Measurements from ENCODE around the gene TMEM185B.
"Not testable (repeated sequence)": the region's sequence is repeated elsewhere in the genome, so short reads cannot be mapped to it uniquely, and the experiment has no call there.

Gene TMEM185B

DNA sequence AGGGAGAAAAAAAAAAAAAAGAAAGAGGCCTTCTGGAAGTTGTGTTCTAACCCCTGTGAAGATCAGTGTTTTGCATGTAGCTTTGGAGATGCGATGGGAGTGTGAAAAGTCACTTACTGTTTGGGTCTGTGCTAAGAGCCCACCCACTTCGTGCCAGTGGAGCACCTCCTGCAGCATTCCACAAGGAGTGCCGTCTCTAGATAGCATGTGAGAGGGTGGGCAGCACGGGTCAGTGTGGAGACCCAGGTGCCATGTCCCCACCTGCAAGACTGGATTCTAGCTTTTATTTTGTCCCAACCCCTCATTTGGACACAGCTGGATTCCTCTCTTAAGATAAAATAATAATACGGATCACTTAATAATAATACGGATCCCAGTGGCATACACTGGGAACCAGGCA lies 12.5 kb upstream of the TMEM185B start:
- H3K4me3 ChIP-seq (ENCODE audit: low read depth, low read length), result no peak overlapping the region
- DNase-seq (ENCODE audit: low read depth), result no peak

DNA sequence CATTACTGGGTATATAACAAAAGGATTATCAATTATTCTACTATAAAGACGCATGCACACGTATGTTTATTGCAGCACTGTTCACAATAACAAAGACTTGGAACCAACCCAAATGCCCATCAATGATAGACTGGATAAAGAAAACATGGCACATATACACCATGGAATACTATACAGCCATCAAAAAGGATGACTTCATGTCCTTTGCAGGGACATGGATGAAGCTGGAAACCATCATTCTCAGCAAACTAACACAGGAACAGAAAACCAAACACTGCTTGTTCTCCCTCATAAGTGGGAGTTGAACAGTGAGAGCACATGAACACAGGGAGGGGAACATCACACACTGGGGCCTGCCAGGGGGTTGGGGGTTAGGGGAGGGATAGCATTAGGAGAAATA lies 12.0 kb upstream of the TMEM185B start:
- H3K4me3 ChIP-seq (ENCODE audit: low read depth, low read length); DNase-seq (ENCODE audit: low read depth): not testable (repeated sequence)

DNA sequence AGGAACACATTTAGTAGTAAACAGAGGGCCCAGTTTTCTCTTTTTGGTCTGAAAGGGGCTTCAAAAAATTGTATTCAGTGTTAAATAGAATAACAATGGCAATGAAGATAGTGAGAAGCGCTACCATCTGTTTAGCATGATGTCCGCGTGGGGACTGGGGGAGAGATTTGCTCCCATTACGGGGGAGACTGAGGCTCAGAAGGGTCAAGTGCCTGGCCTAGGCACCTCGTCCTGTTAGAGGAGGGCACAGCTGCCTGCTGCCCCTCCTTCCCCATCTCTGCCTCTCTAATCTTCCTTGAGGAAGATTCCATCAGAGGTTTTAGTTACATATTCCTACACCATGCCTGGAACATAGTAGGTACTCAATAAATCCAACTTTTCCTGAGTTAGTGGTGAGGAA lies 10.1 kb upstream of the TMEM185B start:
- no peak overlapping the region for H3K4me3 ChIP-seq (ENCODE audit: low read depth, low read length)
- DNase-seq (ENCODE audit: low read depth), result no peak

DNA sequence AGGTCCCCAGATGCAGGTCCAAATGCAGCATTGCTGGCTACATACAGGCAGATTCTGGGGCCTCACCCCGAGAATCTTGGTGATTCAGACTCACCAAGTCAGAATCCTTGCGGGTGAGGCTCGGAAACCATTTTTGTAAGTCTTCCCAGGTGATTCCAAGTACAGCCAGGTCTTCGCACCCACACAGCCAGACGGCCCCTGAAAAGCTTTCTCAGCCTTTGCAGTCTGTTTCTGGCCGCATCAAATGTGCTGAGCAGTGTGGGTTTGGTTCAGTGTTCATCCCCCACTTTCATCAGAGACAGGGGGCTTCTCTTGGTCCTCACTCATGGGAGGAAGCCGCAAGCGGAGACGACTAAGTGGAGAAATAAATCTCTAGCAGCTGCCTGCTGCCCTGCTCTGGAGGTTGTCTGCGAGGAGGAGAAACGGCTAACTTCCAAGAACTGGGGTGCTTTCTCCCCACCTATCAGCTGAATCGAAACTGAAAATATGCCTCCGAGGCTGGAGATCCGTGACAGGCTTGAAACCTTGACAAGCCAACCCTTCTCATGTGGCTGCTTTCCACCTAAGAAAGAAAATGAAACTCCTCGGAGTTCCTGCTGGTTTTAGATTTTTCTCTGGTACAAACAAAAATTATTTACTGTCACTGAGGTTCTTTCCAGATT lies 8.9 kb upstream of the TMEM185B start:
- no peak for DNase-seq (ENCODE audit: low read depth)
- peak overlapping the region; percentile 36 for H3K4me3 ChIP-seq (ENCODE audit: low read depth, low read length)

DNA sequence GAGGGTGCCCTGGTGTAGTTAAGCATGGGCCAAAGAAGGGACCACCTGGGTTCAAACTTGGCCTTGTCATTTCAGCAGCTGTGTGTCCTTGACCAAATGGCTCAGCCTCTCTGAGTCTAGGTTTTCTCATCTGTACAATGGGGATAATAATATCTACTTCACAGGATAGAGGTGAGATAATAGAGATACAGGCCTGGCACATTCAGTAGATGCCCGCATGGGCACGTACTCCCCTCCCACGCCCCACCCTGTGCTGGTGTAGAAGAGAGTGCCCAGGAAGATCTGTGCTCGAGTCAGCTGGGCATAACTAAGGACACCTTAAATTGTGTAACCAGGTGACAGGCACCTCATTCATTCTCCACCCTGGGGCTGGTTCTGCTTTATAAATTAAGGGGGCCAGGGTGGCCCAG lies 8.4 kb upstream of the TMEM185B start:
- H3K4me3 ChIP-seq (ENCODE audit: low read depth, low read length), result no peak overlapping the region
- no peak for DNase-seq (ENCODE audit: low read depth)

DNA sequence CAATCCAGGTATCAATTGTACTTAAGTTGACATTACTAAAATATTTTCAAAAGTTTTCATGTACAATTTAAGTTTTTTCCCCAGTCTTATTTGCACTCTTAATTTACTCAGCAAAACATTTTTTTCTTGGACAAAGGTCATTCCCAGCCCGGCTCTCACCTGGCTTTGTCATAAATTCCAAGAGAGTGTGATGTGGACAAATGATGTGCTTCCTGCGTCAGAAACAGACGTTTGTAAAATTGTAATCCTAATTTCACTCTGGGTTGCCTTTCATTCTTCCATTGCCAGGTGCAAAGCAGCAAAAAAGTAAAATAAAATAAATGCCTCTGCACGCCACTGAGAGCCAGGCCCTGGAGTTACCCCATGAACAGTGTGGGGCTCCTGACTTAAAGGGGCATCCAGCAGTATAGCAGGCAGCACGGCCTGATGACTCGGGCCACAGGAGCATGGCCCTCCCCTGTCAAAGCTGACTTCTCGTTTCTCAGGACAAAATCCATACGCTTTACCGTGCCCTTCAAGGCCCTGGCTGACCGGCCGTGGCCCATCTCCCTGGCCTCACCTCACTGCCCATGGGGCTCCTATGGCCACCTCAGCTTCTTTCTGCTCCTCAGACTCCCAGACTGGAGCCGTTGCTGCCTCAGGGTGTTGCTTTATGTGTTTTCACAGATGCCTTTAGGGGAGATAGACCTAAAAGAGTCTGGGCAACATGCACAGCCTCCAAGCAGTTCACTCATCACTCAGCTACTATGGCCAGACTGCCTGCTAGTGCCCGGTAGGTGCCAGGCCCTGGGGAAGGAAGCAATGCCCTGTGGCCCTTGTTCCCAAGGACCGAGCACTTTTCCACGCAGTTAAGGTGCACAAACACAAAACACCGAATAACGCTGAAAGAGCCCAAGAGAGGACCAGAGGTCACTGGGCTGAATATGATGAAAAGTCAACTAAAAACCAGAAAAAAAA lies 7.6 kb upstream of the TMEM185B start:
- DNase-seq (ENCODE audit: low read depth), result no peak
- H3K4me3 ChIP-seq (ENCODE audit: low read depth, low read length), result no peak overlapping the region

DNA sequence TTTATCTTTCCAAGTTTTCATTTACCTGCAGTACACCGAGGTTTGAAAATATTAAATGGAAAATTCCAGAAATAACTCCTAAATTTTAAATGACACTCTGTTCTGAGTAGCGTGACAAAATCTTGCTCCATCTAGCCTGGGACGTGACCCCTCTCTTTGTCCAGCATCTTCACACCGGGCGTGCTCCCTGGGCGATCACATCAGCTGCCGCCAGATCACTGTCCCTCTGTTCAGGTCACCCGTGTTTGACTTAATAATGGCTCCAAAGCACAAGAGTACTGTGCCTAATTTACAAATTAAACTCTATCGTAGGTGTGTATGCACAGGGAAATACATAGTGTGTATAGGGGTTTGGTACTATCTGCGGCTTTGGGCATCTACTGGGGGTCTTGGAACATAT lies 6.1 kb upstream of the TMEM185B start:
- no peak for DNase-seq (ENCODE audit: low read depth)
- no peak overlapping the region for H3K4me3 ChIP-seq (ENCODE audit: low read depth, low read length)

GRCh38 chr2:120228503-120228902 lies 5.3 kb upstream of the TMEM185B start:
- no peak overlapping the region for H3K4me3 ChIP-seq (ENCODE audit: low read depth, low read length)
- no peak for DNase-seq (ENCODE audit: low read depth)

GRCh38 chr2:120227111-120227991 lies 4.2 kb upstream of the TMEM185B start:
- DNase-seq (ENCODE audit: low read depth), result no peak

GRCh38 chr2:120226316-120226715 lies 3.1 kb upstream of the TMEM185B start:
- DNase-seq (ENCODE audit: low read depth), result no peak
- no peak overlapping the region for H3K4me3 ChIP-seq (ENCODE audit: low read depth, low read length)

More at GRCh38 chr2:120227111-120227991, 4.2 kb upstream of the TMEM185B start:
- no peak overlapping the region for H3K4me3 ChIP-seq (ENCODE audit: low read depth, low read length)

GRCh38 chr2:120225549-120226065 lies 2.4 kb upstream of the TMEM185B start:
- no peak overlapping the region for H3K4me3 ChIP-seq (ENCODE audit: low read depth, low read length)
- DNase-seq (ENCODE audit: low read depth), result no peak

DNA sequence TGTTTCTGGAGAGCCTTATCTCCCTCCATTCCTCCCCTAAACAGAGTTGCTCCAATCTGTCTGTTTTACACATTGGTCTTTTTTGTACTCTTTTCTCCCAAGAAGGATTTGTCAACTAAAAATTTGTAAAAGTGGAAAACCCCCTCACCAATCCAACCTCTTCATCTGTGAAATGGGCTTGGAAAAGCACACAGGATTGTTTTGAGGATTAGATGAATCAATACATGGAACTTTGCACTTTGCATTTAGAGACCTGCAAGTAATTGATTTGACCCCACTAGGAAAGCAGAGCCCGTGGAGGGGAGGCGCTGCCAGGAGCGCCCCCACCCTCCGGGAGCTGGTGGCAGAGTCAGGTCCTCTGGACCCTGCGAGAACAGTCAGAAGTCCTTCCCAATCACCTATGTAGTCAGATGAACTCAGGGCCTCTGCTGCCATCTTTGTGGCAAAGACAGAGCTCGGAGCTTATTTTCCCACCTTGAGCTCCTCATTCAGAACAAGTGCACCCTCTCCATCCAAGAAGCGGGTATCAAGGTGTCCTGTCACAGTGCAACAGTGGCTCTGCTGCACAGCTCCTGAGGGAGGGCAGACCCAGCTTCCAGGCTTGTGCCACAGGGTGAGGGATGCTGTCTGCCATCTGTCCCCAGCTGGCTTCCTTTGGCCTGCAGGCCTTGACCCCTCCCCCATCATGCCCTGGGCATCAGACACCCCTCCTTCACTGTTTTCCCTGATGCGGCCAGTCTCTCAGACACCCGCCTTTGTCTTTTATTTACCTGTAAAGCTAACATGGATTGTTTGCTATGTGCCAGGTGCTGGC lies 1.7 kb upstream of the TMEM185B start:
- H3K4me3 ChIP-seq (ENCODE audit: low read depth, low read length), result no peak overlapping the region
- DNase-seq (ENCODE audit: low read depth), result no peak

GRCh38 chr2:120224256-120224655 lies 1.1 kb upstream of the TMEM185B start:
- no peak for DNase-seq (ENCODE audit: low read depth)
- H3K4me3 ChIP-seq (ENCODE audit: low read depth, low read length), result no peak overlapping the region

DNA sequence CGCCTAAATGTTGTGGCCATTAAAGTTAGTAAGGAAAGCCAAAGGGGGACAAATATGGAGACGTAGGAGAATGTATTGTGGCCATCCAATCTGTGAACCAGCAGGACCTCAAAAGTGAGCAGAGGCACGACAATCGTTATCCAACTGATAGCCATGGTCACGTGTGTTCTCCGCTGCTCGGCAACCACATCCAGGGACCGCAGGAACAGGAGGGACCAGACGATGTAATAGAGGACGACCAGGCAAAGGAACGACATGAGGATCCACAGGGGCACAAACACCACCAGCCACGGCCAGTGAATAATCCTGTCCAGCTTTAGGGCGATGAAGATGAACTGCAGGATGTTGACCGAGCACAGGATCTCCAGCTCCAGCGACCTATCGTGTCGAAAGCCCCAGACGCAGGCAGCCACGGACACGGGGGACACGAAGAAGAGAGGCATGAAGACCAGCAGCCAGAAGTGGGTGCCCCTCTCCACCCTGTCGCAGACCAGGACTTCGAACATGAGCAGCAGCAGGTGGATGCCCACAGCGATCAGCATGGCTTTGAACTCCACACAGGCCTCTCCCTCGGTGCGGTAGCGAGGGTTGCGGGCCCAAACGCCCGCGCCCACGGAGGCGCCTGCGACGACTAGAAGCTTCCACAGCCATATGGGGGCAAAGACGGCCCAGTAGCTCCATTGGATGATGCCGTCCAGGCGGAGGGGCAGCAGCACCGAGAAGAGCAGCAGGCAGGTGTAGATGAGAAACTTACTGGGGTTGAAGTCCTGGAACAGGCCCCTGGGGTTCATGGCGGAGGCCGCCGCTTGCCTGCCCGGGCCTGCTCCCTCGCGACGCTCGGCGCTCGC lies 790 bp downstream of the TMEM185B start:
- DNase-seq (ENCODE audit: low read depth), result no peak

GRCh38 chr2:120221616-120222015 lies 1.6 kb downstream of the TMEM185B start:
- no peak for DNase-seq (ENCODE audit: low read depth)
- no peak overlapping the region for H3K4me3 ChIP-seq (ENCODE audit: low read depth, low read length)

More for the DNA sequence above, 790 bp downstream of the TMEM185B start:
- H3K4me3 ChIP-seq (ENCODE audit: low read depth, low read length), result peak overlapping the region; percentile 64

GRCh38 chr2:120220756-120221155 lies 2.4 kb downstream of the TMEM185B start:
- H3K4me3 ChIP-seq (ENCODE audit: low read depth, low read length), result no peak overlapping the region
- no peak for DNase-seq (ENCODE audit: low read depth)

DNA sequence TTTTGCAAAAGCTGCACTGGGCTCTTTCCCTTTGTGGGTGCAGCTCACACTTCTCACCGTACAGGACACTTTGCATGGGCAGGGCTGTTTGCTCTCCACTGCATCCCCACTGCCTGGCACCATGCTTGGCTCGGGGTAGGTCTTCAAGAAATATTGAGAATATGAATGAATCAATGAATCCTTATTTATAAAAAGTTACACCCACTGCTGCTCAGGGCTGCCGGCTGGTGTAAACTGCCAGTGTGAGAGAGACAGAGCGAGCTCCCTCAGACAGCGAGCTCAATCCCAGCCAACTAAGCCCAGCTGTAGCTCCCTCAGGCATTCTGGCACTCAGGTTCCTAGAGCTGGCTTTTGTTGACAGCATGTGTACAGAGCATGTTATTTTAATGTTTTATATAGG lies 3.4 kb downstream of the TMEM185B start:
- no peak overlapping the region for H3K4me3 ChIP-seq (ENCODE audit: low read depth, low read length)
- DNase-seq (ENCODE audit: low read depth), result no peak

DNA sequence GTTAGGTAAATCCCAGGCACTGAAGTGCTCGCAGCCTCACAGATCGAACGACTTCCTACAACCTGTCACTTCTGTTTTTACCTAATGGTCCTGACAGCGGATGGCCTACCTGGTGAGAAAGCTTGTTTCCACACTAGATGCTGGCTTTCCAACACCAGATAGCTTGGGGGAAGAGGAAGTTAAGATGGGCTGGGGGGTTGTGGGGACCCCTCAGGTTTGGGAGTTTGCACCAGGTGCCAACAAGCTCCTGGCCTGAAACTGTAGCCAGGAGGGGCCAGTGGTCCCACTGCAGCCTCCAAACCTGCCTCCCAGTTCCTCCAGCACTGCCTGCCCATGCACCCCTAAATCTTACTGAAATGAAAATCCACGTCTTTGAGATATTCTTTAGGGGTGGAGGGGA lies 3.9 kb downstream of the TMEM185B start:
- no peak overlapping the region for H3K4me3 ChIP-seq (ENCODE audit: low read depth, low read length)
- DNase-seq (ENCODE audit: low read depth), result no peak

Measured in skeletal muscle cell (primary cell).